DOHH2 (cell line): ENCODE measurements around the gene SCAF1.

Experiments
- H3F3A ChIP-seq: fragments of 200-600 bp; sonication (generic), shearing (Covaris generic); 2 replicates; pipeline ENCODE4 v1.6.0; 2016; ENCODE audit warnings: antibody characterized with exemption, mild to moderate bottlenecking; ENCODE audit not compliant: control insufficient read depth, insufficient read depth
- H3K27ac ChIP-seq: fragments of 200-600 bp; sonication (generic); 2 replicates; pipeline ENCODE4 v1.5.1; 2014; ENCODE audit warnings: low read depth, mild to moderate bottlenecking, low read length, moderate library complexity
- H3K27me3 ChIP-seq: fragments of 200-600 bp; sonication (generic); 2 replicates; pipeline ENCODE4 v1.6.1; 2014; ENCODE audit warnings: mild to moderate bottlenecking, low read length, mixed read lengths; ENCODE audit not compliant: control insufficient read depth
- H3K36me3 ChIP-seq: fragments of 200-600 bp; sonication (generic); 2 replicates; pipeline ENCODE4 v1.6.1; 2014; ENCODE audit warnings: mild to moderate bottlenecking, low read length, moderate library complexity, mixed read lengths; ENCODE audit not compliant: control insufficient read depth
- H3K4me1 ChIP-seq: fragments of 200-600 bp; sonication (generic); 2 replicates; pipeline ENCODE4 v1.6.1; 2014; ENCODE audit warnings: mild to moderate bottlenecking, low read length, mixed read lengths; ENCODE audit not compliant: control insufficient read depth
- H3K4me2 ChIP-seq: fragments of 200-600 bp; sonication (generic); 2 replicates; pipeline ENCODE4 v1.6.0; 2014; ENCODE audit warnings: mild to moderate bottlenecking, low read length, moderate library complexity
- H3K4me3 ChIP-seq: fragments of 200-600 bp; sonication (generic); 2 replicates; pipeline ENCODE4 v1.5.1; 2014; ENCODE audit warnings: mild to moderate bottlenecking, low read length, mixed read lengths
- H3K79me2 ChIP-seq: fragments of 200-600 bp; sonication (generic); 2 replicates; pipeline ENCODE4 v1.6.1; 2014; ENCODE audit warnings: mild to moderate bottlenecking, low read length, mixed read lengths; ENCODE audit not compliant: control insufficient read depth
- H3K9me2 ChIP-seq: fragments of 200-600 bp; sonication (generic); replicated peaks from 2 replicates; pipeline ENCODE4 v1.6.1; 2014; ENCODE audit warnings: mild to moderate bottlenecking, low read length, mixed read lengths; ENCODE audit not compliant: control insufficient read depth
- H3K9me3 ChIP-seq: fragments of 200-600 bp; sonication (generic); 2 replicates; pipeline ENCODE4 v1.6.1; 2014; ENCODE audit warnings: antibody characterized with exemption, low read length, mixed read lengths; ENCODE audit not compliant: control insufficient read depth, insufficient read depth
- H4K20me1 ChIP-seq: fragments of 200-600 bp; sonication (generic); 2 replicates; pipeline ENCODE4 v1.6.0; 2014; ENCODE audit warnings: low read depth, mild to moderate bottlenecking, antibody characterized with exemption, low read length, moderate library complexity; ENCODE audit not compliant: control insufficient read depth, insufficient read depth
- EZH2phosphoT487 ChIP-seq: fragments of 200-600 bp; sonication (generic); IDR thresholded peaks from 2 replicates; pipeline ENCODE4 v1.6.1; 2017; ENCODE audit warnings: borderline replicate concordance, mild to moderate bottlenecking, antibody characterized with exemption, low read length, moderate library complexity, mixed read lengths
- TF ChIP-seq, protein P1 (sequence below): fragments of 200-600 bp; sonication (generic); IDR thresholded peaks from one replicate; pipeline ENCODE4 v1.5.1; 2014; ENCODE audit warnings: antibody characterized with exemption, mild to moderate bottlenecking, low read depth, low read length; ENCODE audit not compliant: poor library complexity, severe bottlenecking

The SCAF1 gene

DNA sequence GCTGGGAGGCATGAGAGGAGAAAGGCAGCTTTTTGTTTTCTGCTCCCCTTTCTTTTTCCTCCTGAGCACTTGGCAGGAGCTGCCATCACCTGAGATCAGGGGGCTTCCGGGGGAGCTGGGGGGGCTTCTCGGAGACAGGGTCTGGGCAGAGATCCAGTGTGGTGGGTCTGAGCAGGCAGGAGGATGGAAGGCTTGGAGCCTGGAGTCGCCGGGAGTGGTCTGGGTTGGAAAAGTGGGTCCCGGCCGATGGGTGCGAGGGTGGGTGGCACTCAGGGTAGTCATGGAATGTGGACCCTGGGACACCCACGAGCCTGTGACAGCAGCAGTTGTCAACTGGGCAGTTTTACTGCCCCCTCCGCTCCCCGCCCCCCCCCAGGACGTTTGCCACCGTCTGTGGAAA is 45.1 kb downstream of the SCAF1 start:
- Histone ChIP-seq H3F3A (peaks cover 2% of the 10 kb centered on the region; the same call in 1 of the 2 replicates), H3K27me3 (no peaks in the 10 kb centered on the region), H3K36me3 (peaks cover 80% of the 10 kb centered on the region), H3K4me3 (no peak overlapping the region), H3K9me2 (no peaks in the 10 kb centered on the region), H3K79me2 (peaks cover 15% of the 10 kb centered on the region), H4K20me1 (peaks cover 6% of the 10 kb centered on the region; the same call in 1 of the 2 replicates), H3K9me3 (no peaks in the 10 kb centered on the region), H3K4me1 (peaks cover 9% of the 10 kb centered on the region), H3K4me2 (no peak overlapping the region), H3K27ac (no peak overlapping the region)
- TF ChIP-seq, protein P1, sequence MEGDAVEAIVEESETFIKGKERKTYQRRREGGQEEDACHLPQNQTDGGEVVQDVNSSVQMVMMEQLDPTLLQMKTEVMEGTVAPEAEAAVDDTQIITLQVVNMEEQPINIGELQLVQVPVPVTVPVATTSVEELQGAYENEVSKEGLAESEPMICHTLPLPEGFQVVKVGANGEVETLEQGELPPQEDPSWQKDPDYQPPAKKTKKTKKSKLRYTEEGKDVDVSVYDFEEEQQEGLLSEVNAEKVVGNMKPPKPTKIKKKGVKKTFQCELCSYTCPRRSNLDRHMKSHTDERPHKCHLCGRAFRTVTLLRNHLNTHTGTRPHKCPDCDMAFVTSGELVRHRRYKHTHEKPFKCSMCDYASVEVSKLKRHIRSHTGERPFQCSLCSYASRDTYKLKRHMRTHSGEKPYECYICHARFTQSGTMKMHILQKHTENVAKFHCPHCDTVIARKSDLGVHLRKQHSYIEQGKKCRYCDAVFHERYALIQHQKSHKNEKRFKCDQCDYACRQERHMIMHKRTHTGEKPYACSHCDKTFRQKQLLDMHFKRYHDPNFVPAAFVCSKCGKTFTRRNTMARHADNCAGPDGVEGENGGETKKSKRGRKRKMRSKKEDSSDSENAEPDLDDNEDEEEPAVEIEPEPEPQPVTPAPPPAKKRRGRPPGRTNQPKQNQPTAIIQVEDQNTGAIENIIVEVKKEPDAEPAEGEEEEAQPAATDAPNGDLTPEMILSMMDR = no peak
- no peak for TF ChIP-seq EZH2phosphoT487

DNA sequence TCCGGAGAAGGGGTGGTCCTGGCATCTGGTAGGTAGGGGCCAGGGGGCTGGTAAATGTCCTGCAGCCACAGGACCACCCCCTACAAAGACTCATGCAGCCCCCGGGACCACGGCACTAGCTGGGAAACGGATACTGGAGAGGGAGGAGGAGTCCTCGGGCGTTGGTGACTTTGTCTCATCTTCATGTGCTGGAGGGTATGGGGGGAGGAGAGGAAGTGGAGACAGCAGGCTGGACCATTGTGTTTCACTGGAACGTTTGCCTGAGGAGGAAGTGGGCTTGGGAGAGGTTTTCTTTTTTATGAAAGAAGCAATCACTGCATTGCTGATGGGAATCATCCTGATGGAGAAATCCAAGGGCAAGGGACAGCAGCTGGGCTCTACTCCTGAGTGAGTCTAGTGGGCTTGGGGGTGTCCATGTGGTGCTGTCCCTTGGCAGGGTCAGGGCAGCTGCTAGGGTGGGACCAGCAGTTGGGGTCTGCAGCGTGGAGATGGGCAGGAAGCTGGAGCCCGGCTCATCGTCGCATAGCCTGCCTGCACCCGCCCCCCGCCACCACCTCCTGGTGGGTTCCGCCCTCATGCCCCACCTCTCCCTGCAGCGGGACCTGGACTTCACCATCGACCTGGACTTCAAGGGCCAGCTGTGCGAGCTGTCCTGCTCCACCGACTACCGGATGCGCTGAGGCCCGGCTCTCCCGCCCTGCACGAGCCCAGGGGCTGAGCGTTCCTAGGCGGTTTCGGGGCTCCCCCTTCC is 45.7 kb downstream of the SCAF1 start:
- H3K4me3 ChIP-seq = no peak overlapping the region
- no peak overlapping the region for H3K4me2 ChIP-seq
- H3K9me3 ChIP-seq = no peaks in the 10 kb centered on the region
- peaks cover 6% of the 10 kb centered on the region; the same call in 1 of the 2 replicates for H4K20me1 ChIP-seq
- peaks cover 10% of the 10 kb centered on the region; the same call in 1 of the 2 replicates for H3K79me2 ChIP-seq
- H3K4me1 ChIP-seq = peaks cover 9% of the 10 kb centered on the region
- H3K27me3 ChIP-seq = no peaks in the 10 kb centered on the region
- H3K27ac ChIP-seq = no peak overlapping the region
- no peak for TF ChIP-seq EZH2phosphoT487
- TF ChIP-seq, protein P1 = no peak
- H3K9me2 ChIP-seq = no peaks in the 10 kb centered on the region
- peaks cover 74% of the 10 kb centered on the region for H3K36me3 ChIP-seq
- peaks cover 2% of the 10 kb centered on the region; the same call in 1 of the 2 replicates for H3F3A ChIP-seq

DNA sequence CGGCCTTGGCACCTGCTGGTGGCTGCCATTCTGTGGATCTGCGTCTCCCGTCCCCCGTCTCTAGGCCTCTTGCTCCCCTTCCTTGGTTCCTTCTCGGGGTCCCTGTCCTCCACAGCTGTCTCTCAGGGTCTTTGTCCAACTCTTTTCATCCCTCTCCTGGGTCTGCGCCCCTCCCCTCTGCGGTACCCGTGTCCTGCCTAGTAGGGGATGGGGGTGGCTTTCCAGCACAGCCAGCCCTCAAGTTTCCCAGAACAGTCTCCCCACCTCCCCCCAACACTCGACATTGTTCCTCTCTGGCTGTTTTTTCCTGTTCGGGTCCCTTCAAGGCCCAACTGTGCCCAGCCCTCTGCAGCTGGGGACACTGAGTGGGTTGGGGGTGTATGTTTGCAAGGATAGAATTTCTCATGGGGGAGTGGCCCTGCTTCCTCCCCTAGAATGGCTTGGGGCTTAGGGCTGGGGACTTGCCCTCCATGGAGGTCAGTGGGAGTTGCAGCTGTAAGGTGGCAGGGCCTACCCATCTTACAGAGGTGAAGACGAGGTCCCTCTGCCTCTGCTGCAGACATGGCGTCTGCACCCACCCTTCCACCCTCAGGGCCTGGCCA is 46.6 kb downstream of the SCAF1 start:
- H3K27me3 ChIP-seq = no peaks in the 10 kb centered on the region
- no peak overlapping the region for H3K4me2 ChIP-seq
- no peak for TF ChIP-seq EZH2phosphoT487
- H3F3A ChIP-seq = peaks cover 2% of the 10 kb centered on the region; the same call in 1 of the 2 replicates
- no peaks in the 10 kb centered on the region for H3K9me3 ChIP-seq
- H4K20me1 ChIP-seq = peaks cover 6% of the 10 kb centered on the region; the same call in 1 of the 2 replicates
- no peaks in the 10 kb centered on the region for H3K9me2 ChIP-seq
- H3K79me2 ChIP-seq = peaks cover 7% of the 10 kb centered on the region; the same call in 1 of the 2 replicates
- peaks cover 9% of the 10 kb centered on the region for H3K4me1 ChIP-seq
- H3K4me3 ChIP-seq = no peak overlapping the region
- H3K27ac ChIP-seq = no peak overlapping the region
- H3K36me3 ChIP-seq = peaks cover 68% of the 10 kb centered on the region
